Measurements from ENCODE around the gene CCHCR1.
A peak's percentile ranks its signal among the peaks of the same experiment; 100 is the strongest.

The CCHCR1 gene

DNA sequence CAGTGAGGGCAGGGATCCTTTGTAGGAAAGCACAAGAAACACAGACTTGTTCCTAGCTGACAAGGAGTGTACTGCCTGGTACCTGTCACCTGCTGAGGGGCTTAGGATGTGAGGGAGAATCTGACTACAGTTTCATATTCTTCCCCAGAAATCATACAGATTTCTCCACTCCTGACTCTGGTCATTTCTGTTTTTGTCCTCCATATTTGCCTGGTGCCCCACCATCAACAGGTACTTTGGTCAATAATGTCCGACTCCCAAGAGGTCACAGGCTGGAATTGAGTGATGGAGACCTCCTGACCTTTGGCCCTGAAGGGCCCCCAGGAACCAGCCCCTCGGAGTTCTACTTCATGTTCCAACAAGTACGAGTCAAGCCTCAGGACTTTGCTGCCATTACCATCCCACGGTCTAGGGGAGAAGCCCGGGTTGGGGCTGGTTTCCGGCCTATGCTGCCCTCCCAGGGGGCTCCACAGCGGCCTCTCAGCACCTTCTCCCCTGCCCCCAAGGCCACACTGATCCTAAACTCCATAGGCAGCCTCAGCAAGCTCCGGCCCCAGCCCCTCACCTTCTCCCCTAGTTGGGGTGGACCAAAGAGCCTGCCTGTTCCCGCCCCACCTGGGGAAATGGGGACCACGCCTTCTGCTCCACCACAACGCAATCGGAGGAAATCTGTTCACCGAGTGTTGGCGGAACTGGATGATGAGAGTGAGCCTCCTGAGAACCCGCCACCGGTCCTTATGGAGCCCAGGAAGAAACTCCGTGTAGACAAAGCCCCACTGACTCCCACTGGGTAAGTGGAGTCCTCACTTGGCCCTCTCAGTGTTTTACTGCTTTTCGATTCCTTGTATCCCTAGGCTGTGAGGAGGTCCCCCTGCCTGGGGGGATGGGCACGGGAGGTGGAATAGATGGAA lies 3.9 kb upstream of the CCHCR1 start:
- DNase-seq: no peak

DNA sequence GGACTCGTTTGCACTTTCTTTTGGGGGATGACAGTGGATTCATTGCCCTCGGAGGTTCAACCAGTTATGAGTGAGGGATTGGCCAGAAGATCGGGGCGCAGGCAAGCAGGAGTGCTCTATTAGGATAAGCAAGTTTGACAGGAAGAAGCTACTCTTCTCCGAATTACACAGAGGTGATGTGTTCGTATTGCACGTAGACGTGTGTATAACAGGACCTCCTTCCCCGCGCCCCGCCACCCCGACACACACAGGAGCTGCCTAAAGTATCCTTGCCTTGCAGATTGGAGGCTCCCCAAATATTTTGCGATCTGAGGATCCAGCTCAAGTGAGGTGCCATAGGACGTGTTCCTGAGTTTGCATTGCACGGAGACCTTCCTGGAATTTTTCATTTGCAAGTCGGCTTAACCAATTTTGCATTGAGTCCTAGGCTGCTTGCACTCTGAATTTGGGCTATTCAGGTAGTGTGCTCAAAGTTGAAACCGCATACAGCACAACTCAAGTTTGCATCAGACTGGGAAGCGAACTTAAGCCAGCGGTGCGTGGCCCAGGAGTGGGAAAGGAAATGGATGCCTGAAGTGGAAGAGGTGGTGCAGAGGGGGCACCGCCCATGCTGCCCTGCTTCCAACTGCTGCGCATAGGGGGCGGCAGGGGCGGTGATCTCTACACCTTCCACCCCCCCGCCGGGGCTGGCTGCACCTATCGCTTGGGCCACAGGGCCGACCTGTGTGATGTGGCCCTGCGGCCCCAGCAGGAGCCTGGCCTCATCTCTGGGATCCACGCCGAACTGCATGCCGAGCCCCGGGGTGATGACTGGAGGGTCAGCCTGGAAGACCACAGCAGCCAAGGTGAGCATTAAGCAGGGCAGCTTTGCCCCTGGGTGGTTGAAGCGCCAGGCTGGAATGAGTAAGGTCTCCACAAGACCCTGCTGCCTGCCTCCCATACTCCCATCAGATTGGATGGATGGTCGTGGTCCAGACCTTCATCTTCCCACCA lies 1.6 kb upstream of the CCHCR1 start:
- DNase-seq: no peak

- DNase-seq: peak; percentile 98 to 99
These were observed 699 bp upstream of the CCHCR1 start, which contains the start of gene TCF19 for GRCh38 chr6:31158140-31158862. TCF19 (plus strand) TSS chr6:31158589; CDS start chr6:31159470, 881 bp downstream.

- DNase-seq: no peak
These were observed 961 bp downstream of the CCHCR1 start for GRCh38 chr6:31156641-31157040.

- DNase-seq: no peak
These were observed 3.2 kb downstream of the CCHCR1 start for GRCh38 chr6:31154436-31154835.

GRCh38 chr6:31152781-31153180 lies 4.8 kb downstream of the CCHCR1 start:
- no peak for DNase-seq

- no peak for DNase-seq
These were observed 7.7 kb downstream of the CCHCR1 start for GRCh38 chr6:31149827-31150447.

- DNase-seq: no peak
These were observed 12.2 kb downstream of the CCHCR1 start for GRCh38 chr6:31145386-31145785.

DNA sequence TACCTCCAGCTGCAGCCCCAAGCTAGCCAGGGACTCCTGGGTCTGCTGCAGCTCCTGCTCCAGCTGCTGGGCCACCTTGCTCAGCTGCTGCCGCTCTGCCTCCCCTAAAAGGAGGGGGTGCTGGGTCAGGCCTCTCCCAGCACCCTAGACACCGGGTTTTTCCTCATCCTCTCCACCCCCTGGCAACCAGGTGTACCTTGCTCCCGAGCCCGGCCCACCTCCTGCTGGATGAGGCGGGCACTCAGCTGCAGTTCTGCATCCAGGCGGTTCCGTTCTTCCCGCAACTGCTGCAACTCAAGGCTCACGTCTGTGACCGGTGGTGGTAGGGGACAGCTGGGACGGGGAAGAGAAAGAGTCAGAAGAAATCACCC lies 12.6 kb downstream of the CCHCR1 start:
- DNase-seq: no peak

GRCh38 chr6:31144296-31144969 lies 13.2 kb downstream of the CCHCR1 start:
- DNase-seq: no peak

- no peak for DNase-seq
These were observed 14.5 kb downstream of the CCHCR1 start for GRCh38 chr6:31143148-31143547.

- DNase-seq: no peak
These were observed 15.2 kb downstream of the CCHCR1 start for GRCh38 chr6:31142361-31142761.

GRCh38 chr6:31140643-31141042 lies 17.0 kb downstream of the CCHCR1 start:
- no peak for DNase-seq

GRCh38 chr6:31139599-31139998 lies 18.0 kb downstream of the CCHCR1 start:
- DNase-seq: peak in 1 of 2 experiments; percentile 14

GRCh38 chr6:31138982-31139381 lies 18.6 kb downstream of the CCHCR1 start, which contains the start of gene PSORS1C2:
PSORS1C2 (minus strand) TSS chr6:31139066; CDS start chr6:31139026, 40 bp downstream.
- no peak for DNase-seq

DNA sequence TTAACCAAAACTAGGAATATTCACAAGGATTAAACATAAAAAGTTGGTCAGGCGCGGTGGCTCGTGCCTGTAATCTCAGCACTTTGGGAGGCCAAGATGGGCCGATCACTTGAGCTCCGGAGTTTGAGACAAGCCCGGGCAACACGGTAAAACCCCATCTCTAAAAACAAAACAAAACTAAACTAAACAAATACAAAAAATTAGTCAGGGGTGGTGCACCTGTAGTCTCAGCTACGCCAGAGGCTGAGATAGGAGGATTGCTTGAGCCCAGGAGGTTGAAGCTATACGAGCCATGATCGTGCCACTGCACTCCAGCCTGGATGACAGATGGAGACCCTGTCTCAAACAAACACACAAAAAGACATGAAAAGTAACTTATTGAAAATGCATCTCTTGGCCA lies 21.9 kb downstream of the CCHCR1 start:
- no peak for DNase-seq

DNA sequence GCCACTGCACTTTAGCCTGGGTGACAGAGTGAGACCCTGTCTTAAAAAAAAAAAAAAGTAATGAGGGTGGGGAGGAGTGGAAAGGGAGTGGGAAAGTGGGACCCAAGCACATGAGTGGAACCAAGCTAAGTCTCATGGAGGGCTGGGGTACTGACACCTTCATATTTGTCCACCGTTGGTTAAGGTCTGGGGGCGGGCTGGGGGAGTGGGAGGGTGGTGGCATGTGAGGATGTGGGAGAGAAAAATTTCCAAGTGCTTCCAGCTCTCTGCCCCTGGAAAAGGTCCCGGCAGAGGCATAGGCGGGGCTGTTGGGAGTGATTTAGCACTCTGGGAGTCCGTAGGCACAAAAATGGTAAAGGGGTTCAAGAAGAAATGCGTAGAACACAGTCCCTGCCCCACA lies 24.8 kb downstream of the CCHCR1 start:
- DNase-seq: no peak

DNA sequence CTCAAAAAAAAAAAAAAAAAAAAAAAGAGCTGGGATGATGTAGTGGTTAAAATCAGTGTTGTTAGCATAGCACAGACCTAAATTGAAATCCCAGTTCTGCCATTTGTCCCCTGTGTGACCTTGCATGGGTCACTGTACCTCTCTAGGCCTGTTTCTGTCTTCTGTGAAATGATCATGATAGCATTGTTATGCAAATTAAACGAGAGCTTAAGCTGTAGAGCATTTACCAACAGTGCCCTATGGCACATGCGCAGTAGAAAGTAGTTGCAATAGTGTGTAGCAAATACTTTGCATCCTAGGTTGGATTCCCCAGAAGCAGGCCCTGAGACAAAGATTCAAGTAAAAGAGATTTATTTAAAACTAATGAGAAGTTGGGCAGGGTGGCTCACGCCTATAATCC lies 26.0 kb downstream of the CCHCR1 start:
- no peak for DNase-seq

- DNase-seq: no peak
These were observed 26.9 kb downstream of the CCHCR1 start for GRCh38 chr6:31130751-31131150.

DNA sequence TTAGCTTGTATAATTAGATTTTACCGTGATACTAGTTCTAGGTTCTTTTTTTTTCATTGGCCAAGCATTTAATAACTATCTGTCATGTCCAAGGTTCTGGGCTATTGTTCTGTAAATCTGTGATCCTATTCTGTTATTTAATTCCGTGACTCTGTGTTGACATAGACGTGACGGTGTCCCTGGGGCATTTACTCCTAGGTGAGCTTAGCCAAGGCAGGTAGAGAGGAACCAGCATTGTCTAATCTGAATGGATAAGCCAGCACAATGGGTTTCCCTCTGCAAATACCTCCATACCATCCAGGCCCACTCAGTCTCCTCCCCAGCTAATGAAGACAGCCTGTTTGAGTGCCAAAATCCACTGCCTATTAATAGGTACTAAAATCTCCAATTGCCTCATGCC lies 28.5 kb downstream of the CCHCR1 start:
- no peak for DNase-seq

DNA sequence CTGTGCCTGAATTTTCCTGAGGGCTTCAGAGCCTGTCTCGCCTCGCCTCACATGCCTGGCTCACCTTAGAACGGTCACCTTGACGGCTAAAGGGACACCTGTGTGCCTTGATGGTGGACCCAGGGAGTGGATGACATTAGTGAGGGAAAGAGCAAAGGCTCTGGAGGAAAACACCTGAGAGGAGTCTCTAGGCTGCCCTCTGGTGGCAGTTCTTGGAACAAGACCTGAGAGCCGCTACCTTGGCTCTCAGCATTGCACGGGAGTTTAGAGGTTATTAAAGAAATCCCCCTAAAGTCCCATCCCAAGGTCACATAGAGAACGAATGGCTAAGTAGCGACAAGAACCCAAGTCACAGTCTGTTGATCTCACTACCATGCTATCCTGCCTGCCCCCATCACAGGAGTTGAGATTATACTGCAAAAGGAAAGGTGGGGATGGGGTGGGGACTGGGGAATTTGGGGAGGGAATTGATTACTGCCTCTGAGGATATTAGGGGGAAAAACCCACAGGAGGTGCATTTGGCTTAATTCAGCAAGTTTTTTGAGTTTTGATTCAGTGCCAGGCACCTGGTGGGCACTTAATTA lies 29.4 kb downstream of the CCHCR1 start:
- DNase-seq: peak in 1 of 2 experiments; percentile 43

Measured in SW 1271 (cell line).